GM23338 (cell line): Measurements from ENCODE around the gene CES5A.

Source experiments
- CREB1 ChIP-seq: fragments of 250-450 bp; sonication (Bioruptor Pico); IDR thresholded peaks from 2 replicates; pipeline ENCODE4 v1.5.0; 2020; ENCODE audit warnings: low read depth, mild to moderate bottlenecking, moderate library complexity
- EZH2 ChIP-seq: fragments of 200-600 bp; sonication (generic); IDR thresholded peaks from one replicate; pipeline ENCODE4 v1.8.0; 2017; ENCODE audit warnings: antibody characterized with exemption, mild to moderate bottlenecking, low read depth; ENCODE audit not compliant: unreplicated experiment
- EZH2phosphoT487 ChIP-seq: fragments of 200-600 bp; sonication (generic); IDR thresholded peaks from one replicate; pipeline ENCODE4 v1.8.1; 2018; ENCODE audit warnings: antibody characterized with exemption; ENCODE audit not compliant: unreplicated experiment
- JUNB ChIP-seq: IDR thresholded peaks from one replicate; pipeline ENCODE4 v1.6.1; 2016; ENCODE audit warnings: antibody characterized with exemption; ENCODE audit not compliant: unreplicated experiment
- POLR2AphosphoS5 ChIP-seq: IDR thresholded peaks from 2 replicates; pipeline ENCODE4 v1.6.1; 2016; ENCODE audit warnings: antibody characterized with exemption, low read depth
- TF ChIP-seq, protein P1 (sequence below), 2 experiments: fragments of 200-600 bp in 1 of 2; sonication (generic) in 1 of 2; conservative IDR thresholded peaks; 2 replicates each; pipeline versions ENCODE4 v1.5.1 to v1.6.1; 2016 to 2017; ENCODE audit warnings: antibody characterized with exemption in 2 of 2, low read depth in 2 of 2, mild to moderate bottlenecking in 2 of 2, moderate library complexity in 1 of 2

DNA sequence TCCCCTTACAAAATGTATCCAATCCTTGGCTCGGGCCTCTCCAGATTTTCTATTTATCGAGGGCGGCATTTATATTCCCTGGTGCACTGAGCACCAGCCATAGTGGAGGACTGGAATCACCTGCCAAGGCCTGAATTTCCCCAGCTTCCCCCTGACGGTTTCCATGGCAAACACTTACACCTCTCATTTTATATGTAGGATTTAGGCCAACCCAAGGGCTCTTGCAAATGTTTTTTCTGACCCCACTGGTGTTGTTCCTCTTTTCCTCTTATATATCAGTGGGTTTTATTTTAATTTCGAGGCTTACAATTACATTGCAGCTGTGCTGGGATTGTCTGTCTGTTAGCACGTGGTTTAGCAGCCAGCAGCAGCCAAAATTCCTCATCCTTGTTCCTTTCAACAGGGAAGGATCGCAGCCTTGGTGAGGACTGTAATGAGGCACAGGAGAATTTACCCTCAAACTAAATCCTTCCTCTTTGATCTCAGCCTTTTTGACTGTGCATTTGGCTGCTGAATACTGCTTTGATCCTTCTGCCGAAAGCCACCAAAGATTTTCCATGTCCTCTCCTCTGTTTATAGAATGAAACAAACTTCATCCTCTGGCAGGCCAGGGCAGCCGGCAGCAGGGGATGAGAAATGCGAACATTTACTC, 26.5 kb upstream of the CES5A start:
- TF ChIP-seq, protein P1, sequence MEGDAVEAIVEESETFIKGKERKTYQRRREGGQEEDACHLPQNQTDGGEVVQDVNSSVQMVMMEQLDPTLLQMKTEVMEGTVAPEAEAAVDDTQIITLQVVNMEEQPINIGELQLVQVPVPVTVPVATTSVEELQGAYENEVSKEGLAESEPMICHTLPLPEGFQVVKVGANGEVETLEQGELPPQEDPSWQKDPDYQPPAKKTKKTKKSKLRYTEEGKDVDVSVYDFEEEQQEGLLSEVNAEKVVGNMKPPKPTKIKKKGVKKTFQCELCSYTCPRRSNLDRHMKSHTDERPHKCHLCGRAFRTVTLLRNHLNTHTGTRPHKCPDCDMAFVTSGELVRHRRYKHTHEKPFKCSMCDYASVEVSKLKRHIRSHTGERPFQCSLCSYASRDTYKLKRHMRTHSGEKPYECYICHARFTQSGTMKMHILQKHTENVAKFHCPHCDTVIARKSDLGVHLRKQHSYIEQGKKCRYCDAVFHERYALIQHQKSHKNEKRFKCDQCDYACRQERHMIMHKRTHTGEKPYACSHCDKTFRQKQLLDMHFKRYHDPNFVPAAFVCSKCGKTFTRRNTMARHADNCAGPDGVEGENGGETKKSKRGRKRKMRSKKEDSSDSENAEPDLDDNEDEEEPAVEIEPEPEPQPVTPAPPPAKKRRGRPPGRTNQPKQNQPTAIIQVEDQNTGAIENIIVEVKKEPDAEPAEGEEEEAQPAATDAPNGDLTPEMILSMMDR (conservative IDR thresholded peaks at IDR 0.05; ENCODE audit: low read depth in 2 of 2) = no peak
- TF ChIP-seq EZH2 = no peak
- TF ChIP-seq POLR2AphosphoS5 = no peak
- no peak for TF ChIP-seq EZH2phosphoT487
- no peak for TF ChIP-seq JUNB
- TF ChIP-seq CREB1 (CRISPR knock-in tag) = no peak
